ENCODE results near the gene MMRN2. TPM values are rescaled to one million over a fixed set of nuclear protein-coding genes. Genes with fewer than 3 reads are reported as not detected.
A peak's percentile ranks its signal among the peaks of the same experiment; 100 is the strongest.

MMRN2 gene
- polyA plus RNA-seq, 2 of the 4 experiments (the other 2 are of a cell fraction): 0.35 to 1.1 TPM

DNA sequence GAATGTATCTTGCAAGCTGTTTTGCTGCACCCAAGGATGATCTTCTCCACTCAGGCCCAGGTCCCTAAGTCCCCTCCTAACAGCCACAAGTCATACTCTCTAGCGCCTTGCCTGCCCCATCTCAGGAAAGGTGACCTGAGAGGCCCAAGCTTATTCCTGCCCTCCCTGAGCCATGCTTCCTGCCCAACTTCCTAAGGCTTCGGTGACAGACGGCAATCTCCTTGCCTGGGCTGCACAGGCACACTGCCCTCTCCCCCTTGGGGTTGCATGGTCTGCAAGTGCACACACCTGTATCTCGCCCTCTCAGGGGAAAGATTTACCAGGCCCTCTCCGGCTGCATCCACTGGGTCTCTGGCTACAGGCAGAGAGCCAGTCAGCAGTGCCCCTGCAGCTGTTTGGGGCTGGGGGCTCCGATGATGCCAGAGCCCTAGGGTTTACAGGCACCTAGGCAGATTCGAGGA is 10.1 kb upstream of the MMRN2 start:
- CTCF ChIA-PET: interaction anchor here (0.6 to 7.2 kb wide), 9 partner anchors 9 to 851 kb away, joined by 3 to 57 read pairs (median 7); partner anchors contain the start of genes ATAD1, MMRN2 and SNCG
- FAIRE-seq (no peak), DNase-seq (ENCODE audit: low read depth in 1 of 2, low spot score in 1 of 2) (no peak), ATAC-seq (no peak)
- Histone ChIP-seq H3K4me2 (no peak overlapping the region), H3K4me1 (peaks cover 36% of the 10 kb centered on the region), H3K27ac (no peak overlapping the region), H3K9me3 (no peaks in the 10 kb centered on the region), H3K4me3 (no peak overlapping the region)
- TF ChIP-seq MAFK (IDR thresholded peaks at IDR 0.05; ENCODE audit: partially characterized antibody): no peak
- TF ChIP-seq, protein P1, sequence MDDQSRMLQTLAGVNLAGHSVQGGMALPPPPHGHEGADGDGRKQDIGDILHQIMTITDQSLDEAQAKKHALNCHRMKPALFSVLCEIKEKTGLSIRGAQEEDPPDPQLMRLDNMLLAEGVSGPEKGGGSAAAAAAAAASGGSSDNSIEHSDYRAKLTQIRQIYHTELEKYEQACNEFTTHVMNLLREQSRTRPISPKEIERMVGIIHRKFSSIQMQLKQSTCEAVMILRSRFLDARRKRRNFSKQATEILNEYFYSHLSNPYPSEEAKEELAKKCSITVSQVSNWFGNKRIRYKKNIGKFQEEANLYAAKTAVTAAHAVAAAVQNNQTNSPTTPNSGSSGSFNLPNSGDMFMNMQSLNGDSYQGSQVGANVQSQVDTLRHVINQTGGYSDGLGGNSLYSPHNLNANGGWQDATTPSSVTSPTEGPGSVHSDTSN (IDR thresholded peaks at IDR 0.05): no peak
- TF ChIP-seq, protein P2, sequence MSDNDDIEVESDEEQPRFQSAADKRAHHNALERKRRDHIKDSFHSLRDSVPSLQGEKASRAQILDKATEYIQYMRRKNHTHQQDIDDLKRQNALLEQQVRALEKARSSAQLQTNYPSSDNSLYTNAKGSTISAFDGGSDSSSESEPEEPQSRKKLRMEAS (IDR thresholded peaks at IDR 0.05): no peak
- TF ChIP-seq JUN (IDR thresholded peaks at IDR 0.05): no peak
- TF ChIP-seq, protein P3, sequence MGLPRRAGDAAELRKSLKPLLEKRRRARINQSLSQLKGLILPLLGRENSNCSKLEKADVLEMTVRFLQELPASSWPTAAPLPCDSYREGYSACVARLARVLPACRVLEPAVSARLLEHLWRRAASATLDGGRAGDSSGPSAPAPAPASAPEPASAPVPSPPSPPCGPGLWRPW (IDR thresholded peaks at IDR 0.05): no peak
- TF ChIP-seq SREBF2 (IDR thresholded peaks at IDR 0.05): no peak
- no peak for TF ChIP-seq HOXB5 (CRISPR knock-in tag; IDR thresholded peaks at IDR 0.05)
- TF ChIP-seq ZFP36 (IDR thresholded peaks at IDR 0.05; ENCODE audit: borderline replicate concordance, partially characterized antibody): no peak
- TF ChIP-seq, protein P4, sequence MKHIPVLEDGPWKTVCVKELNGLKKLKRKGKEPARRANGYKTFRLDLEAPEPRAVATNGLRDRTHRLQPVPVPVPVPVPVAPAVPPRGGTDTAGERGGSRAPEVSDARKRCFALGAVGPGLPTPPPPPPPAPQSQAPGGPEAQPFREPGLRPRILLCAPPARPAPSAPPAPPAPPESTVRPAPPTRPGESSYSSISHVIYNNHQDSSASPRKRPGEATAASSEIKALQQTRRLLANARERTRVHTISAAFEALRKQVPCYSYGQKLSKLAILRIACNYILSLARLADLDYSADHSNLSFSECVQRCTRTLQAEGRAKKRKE (CRISPR knock-in tag; IDR thresholded peaks at IDR 0.05; ENCODE audit: low read depth): no peak
- TF ChIP-seq CBX8 (IDR thresholded peaks at IDR 0.05): no peak
- TF ChIP-seq POLR2AphosphoS2 (conservative IDR thresholded peaks at IDR 0.05; ENCODE audit: low read length): no peak
- TF ChIP-seq NFE2L2 (conservative IDR thresholded peaks at IDR 0.05; ENCODE audit: low read length): no peak
- no peak for TF ChIP-seq CHD2 (IDR thresholded peaks at IDR 0.05; ENCODE audit: low read length, partially characterized antibody)
- TF ChIP-seq GATA3 (IDR thresholded peaks at IDR 0.05; ENCODE audit: borderline replicate concordance): no peak
- TF ChIP-seq TP53 (CRISPR knock-in tag; IDR thresholded peaks at IDR 0.05): no peak
- no peak for TF ChIP-seq FOSL2 (IDR thresholded peaks at IDR 0.05)
- no peak for TF ChIP-seq FOSL2 (CRISPR knock-in tag; IDR thresholded peaks at IDR 0.05)
- TF ChIP-seq EHF (CRISPR knock-in tag; IDR thresholded peaks at IDR 0.05): no peak
- TF ChIP-seq HEYL (CRISPR knock-in tag; IDR thresholded peaks at IDR 0.05): no peak
- TF ChIP-seq HDAC2 (IDR thresholded peaks at IDR 0.05): no peak
- WGBS (ENCODE audit: missing lambda C conversion rate): 87% methylated on average over 7 of the region's 7 CpGs
- POLR2A ChIA-PET: no interaction called here

DNA sequence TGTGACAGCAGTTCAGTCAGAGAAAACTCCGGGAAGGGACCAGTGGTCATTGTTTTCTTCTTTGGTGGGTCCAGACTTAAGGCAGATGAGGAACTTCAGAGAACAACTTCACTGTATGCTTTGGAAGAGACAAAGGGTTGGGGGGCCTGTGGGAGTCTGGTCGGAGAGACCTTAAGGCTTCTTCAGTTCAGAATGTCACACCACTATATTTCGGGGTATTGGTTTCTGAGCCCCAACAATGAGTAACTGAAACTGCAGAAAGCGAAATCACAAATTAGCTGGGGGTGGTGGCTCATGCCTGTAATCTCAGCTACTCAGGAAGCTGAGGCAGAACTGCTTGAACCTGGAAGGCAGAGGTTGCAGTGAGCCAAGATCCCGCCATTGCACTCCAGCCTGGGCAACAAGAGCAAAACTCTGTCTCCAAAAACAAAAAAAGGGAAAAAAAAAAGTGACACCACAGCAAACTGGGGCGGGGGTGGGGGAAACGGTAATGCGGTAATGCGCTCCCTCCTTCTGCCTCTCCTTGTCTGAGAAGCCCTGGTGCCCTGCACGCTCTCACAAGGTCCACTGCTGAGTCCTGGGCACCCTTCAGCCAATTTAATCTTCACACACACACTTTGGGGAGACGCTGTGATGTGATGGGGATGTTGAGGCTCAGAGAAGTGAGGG is 8.7 kb upstream of the MMRN2 start:
- POLR2A ChIA-PET: interaction anchor here (0.6 to 1.0 kb wide), 2 partner anchors 127 to 130 kb away, joined by 3 to 4 read pairs; no protein-coding TSS in a partner anchor
- 0 out of 6 replicates have a peak, but pooled peaks of 1 of the 2 experiments have one; percentile 1 for ATAC-seq
- peak overlapping the region; percentile 31 to 74; a peak in 4 of 6 replicates for H3K27ac ChIP-seq
- 79% methylated on average over 11 of the region's 11 CpGs for WGBS (ENCODE audit: missing lambda C conversion rate)
- no peak overlapping the region for H3K4me3 ChIP-seq
- no peak for FAIRE-seq
- no peaks in the 10 kb centered on the region for H3K9me3 ChIP-seq
- no peak for DNase-seq (ENCODE audit: low read depth in 1 of 2, low spot score in 1 of 2)
- CTCF ChIA-PET: interaction anchor here (0.6 to 7.2 kb wide), 16 partner anchors 8 to 254 kb away, joined by 3 to 57 read pairs (median 4); partner anchors contain the start of genes MMRN2 and SNCG
- peaks cover 30% of the 10 kb centered on the region for H3K4me1 ChIP-seq
- H3K4me2 ChIP-seq: no peak overlapping the region; the same call in 2 of the 3 replicates
- TF ChIP-seq PHF8 (IDR thresholded peaks at IDR 0.05; ENCODE audit: borderline replicate concordance, low read depth) (no peak), JUN (IDR thresholded peaks at IDR 0.05) (no peak), CBX2 (IDR thresholded peaks at IDR 0.05; ENCODE audit: borderline replicate concordance, low read depth) (no peak), CHD4 (IDR thresholded peaks at IDR 0.05; ENCODE audit: borderline replicate concordance) (no peak), ZFP36 (IDR thresholded peaks at IDR 0.05; ENCODE audit: borderline replicate concordance, partially characterized antibody) (no peak), KDM5A (IDR thresholded peaks at IDR 0.05) (no peak), RAD21 (conservative IDR thresholded peaks at IDR 0.05 in 1 of 2, IDR thresholded peaks at IDR 0.05 in 1 of 2) (no peak), RNF2 (IDR thresholded peaks at IDR 0.05; ENCODE audit: borderline replicate concordance, low read depth) (no peak), RFX5 (IDR thresholded peaks at IDR 0.05) (no peak), FOSB (CRISPR knock-in tag; IDR thresholded peaks at IDR 0.05) (no peak), POLR2AphosphoS2 (conservative IDR thresholded peaks at IDR 0.05; ENCODE audit: low read length) (no peak), NFE2L2 (conservative IDR thresholded peaks at IDR 0.05; ENCODE audit: low read length) (no peak), BHLHE40 (IDR thresholded peaks at IDR 0.05; ENCODE audit: low read depth, low read length) (no peak)
- TF ChIP-seq, protein P5, sequence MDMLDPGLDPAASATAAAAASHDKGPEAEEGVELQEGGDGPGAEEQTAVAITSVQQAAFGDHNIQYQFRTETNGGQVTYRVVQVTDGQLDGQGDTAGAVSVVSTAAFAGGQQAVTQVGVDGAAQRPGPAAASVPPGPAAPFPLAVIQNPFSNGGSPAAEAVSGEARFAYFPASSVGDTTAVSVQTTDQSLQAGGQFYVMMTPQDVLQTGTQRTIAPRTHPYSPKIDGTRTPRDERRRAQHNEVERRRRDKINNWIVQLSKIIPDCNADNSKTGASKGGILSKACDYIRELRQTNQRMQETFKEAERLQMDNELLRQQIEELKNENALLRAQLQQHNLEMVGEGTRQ (IDR thresholded peaks at IDR 0.05): no peak
- TF ChIP-seq, protein P6, sequence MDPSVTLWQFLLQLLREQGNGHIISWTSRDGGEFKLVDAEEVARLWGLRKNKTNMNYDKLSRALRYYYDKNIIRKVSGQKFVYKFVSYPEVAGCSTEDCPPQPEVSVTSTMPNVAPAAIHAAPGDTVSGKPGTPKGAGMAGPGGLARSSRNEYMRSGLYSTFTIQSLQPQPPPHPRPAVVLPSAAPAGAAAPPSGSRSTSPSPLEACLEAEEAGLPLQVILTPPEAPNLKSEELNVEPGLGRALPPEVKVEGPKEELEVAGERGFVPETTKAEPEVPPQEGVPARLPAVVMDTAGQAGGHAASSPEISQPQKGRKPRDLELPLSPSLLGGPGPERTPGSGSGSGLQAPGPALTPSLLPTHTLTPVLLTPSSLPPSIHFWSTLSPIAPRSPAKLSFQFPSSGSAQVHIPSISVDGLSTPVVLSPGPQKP (IDR thresholded peaks at IDR 0.05; ENCODE audit: low read depth, low read length): no peak
- TF ChIP-seq, protein P7, sequence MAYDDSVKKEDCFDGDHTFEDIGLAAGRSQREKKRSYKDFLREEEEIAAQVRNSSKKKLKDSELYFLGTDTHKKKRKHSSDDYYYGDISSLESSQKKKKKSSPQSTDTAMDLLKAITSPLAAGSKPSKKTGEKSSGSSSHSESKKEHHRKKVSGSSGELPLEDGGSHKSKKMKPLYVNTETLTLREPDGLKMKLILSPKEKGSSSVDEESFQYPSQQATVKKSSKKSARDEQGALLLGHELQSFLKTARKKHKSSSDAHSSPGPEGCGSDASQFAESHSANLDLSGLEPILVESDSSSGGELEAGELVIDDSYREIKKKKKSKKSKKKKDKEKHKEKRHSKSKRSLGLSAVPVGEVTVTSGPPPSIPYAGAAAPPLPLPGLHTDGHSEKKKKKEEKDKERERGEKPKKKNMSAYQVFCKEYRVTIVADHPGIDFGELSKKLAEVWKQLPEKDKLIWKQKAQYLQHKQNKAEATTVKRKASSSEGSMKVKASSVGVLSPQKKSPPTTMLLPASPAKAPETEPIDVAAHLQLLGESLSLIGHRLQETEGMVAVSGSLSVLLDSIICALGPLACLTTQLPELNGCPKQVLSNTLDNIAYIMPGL (CRISPR knock-in tag; IDR thresholded peaks at IDR 0.05; ENCODE audit: borderline replicate concordance): no peak
